Left hindlimb (tissue), 1 donor: ENCODE results near the gene VAV2.
"Not testable (repeated sequence)": the region's sequence is repeated elsewhere in the genome, so short reads cannot be mapped to it uniquely, and the experiment has no call there.

Experiments
- DNase-seq: peaks from one replicate; pipeline ENCODE4 v3.0.0-alpha.2; 2018

Gene VAV2

DNA sequence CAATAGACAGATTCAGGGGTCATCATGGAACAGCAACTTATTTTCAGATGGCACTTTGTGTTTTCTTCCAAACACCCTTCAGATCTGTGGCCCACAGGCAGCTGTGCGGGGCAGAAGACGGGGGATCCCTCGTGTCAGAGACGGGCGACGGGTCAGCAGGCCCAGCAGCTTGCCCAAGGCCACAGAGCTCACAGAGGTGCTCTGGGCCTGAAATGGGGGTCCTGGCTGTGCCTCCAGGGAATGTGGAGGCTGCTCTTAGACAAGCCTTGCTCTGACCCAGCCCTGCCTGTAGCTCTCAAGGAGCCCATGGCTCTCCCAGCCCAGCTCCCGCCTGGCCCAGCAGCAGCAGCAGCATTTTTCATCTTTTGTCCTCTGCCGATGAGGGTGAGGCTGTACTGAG lies 213.0 kb downstream of the VAV2 start:
- peak; percentile 20 for DNase-seq

DNA sequence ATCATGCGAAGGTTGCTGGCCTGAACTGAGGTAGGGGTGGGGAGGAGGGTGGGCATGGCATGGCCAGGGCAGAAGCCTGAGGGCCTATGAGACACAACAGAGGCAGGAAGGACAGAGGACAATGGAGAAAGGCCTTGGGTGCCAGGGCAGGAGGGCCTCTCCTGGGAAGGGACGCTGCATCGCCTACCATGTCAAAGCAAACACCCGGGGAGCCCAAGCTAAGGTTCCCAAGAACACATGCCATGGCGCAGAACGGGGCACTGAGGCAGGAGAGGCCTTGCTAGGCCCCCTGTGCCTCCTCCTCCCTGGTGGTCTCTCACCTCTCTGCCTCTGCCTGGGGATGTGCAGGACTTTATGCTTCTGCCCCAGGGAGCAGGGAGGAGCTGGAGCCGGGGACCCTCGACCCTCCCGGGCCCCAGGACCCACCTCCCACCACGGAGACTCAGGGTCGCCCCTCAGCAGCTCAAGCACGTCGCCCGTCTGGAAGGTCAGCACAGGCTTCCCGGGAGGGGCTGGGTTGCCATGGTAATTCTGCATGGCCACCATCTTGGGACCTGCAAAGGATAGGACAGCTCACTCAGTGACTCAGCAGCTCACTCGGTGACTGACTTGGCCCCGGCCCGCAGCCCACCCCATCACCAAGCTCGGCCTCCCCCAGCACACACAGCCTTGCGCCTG lies 213.6 kb downstream of the VAV2 start:
- DNase-seq = peak; percentile 25

DNA sequence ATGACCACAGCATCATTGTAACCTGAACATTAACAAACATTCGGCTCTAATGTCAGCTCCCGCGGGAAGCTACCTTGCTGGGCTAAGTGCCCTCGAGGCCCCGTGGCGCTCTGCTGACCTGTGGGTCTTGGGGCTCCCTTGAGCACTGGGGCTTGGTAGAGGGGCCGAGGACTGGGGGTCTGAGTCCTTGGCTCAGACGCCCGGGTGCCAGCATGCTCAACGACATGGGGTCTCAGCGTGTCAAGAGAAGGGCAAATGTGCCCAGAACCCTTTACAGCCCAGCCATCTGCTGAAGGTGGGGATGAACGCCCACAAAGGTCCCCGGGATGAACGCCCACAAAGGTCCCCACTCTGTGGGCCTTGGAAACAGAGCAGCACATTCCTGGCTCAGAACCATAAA lies 214.3 kb downstream of the VAV2 start:
- no peak for DNase-seq

DNA sequence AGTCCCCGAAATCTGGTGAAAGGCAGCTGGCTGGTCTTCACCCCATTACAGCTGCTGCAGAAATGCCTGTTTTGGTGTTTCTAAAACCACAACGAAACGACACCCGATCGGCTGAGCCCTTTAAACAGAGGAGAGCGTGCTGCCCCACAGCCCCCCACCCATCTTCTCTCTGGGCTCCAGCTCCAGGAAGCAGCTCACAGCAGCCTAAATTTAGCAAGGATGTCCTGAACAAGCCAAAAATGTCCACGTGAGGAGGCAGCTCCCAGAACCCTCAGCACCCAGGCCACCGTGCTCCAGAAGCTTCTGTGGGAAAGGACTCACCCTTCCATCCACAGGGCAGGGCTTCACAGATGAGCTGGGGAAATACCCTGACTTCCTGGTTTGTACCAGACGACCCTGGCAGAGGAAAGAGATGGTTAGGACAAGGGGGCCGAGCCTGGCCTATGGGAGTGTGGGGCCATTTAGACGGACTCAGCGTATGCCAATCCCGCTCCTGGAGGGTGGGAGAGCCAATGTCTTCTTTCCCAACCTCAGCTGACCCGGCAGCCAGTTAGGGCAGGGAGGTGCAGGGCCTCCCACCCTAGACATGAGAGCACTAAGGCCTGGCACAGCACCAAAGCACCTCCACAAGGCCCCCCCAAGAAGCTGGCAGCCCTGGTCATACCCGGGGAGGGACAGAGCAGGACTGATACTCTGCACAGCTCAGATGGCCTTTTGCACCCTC lies 214.9 kb downstream of the VAV2 start:
- no peak for DNase-seq

GRCh38 chr9:133775951-133776905 lies 215.9 kb downstream of the VAV2 start:
- DNase-seq = peak; percentile 31

DNA sequence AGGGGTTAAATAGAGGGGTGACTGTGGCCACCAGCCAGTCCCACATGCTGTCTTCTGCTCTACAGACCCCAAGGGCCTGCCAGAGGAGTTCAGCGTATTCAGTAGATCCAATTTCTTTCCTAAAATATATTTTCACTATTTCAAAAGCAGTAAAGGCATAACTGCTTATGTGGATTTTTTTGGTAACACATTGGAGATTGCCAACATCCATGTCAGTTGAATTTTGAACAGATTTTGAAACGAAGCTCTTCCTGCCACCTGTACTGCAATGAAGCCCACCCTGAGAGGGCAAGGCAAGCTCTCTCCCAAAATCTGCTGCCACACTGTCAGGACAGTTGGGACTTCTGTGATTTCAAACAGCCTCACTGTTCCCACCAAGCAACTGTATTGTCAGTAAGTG lies 216.8 kb downstream of the VAV2 start:
- DNase-seq = no peak

- DNase-seq = no peak
Measured at GRCh38 chr9:133774799-133775198, 217.3 kb downstream of the VAV2 start.

DNA sequence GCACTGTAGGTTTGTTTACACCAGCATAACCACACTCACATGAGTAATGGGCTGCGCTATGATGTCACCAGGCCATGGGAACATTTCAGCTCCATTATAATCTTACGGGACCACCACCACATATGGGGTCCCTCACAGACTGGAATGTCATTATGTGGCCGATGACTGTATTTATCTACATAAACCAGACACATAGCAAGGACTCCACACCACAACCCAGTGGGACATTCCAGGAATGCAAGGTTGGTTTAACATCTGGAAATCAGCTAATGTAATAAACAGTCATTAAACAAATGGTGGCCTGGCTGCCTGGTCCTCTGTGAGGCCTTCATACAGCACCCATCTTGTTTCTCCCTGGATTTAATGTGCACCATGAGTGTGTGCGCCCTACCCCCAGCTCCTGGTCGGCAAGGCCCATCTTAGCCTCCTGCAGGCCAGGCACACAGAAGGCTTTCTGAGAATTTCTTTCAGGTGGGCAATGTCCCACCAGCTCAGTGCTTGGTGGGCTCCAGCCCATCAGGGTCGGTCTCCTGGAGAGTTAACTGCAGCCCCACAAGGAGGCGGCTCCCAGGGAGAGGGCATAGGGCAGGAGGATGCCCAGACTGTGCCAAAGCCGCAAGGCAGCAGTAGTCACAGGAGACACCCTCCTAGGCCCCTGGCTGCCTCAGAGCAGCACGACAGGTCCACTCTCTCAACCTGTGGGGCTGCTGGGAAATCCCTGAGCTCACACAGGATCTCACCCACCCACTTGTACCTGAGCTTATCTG lies 218.1 kb downstream of the VAV2 start:
- DNase-seq = no peak

DNA sequence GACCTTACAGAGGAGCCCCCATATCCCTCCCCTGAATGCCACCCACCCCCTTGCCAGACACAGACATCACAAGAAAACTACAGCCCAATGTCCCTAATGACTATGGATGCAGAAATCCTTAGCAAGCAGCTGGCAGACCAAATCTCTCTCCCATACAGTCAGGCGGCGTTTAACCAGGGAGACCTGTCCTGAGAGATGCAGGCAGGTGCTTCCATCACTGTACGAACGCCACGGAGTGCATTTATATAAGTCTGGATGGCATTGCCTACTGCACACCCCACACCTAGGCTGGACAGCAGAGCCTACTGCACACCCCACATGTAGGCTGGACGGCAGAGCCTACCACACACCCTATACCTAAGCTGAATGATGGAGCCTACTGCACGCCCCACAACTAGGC lies 219.5 kb downstream of the VAV2 start:
- no peak for DNase-seq

GRCh38 chr9:133771486-133772482 lies 220.3 kb downstream of the VAV2 start:
- no peak for DNase-seq

- DNase-seq = peak; percentile 18
Measured at GRCh38 chr9:133770076-133770777, 221.9 kb downstream of the VAV2 start.

DNA sequence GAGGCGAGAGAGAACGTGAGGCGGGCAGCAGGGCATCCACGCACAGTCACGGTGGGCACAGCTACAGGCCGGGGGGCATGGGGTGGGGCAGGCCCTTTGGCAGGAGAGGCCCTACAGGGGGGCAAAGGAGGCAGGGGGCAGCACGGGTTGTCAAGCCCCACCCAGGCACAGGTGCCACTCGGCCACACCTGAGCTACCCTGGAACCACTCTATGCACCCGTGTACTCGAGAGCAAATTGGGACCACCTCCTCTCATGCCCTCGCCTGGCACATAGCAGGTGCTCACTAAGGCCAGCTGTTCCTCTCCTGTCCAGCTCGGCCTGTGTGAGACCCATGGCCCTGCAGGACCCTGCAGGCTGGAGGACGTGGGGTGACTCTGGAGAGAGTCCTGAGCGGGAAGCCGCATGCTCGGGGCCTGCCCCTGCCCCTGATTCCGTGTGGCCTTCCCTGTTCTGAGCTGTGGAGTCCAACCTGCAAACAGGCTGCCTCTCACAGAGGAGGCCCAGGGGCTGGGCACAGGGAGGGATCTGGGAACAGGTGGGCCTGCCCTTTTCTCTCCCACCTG lies 222.5 kb downstream of the VAV2 start:
- peak; percentile 34 for DNase-seq

- DNase-seq = peak; percentile 21
Measured at GRCh38 chr9:133768859-133769510, 223.1 kb downstream of the VAV2 start.

- DNase-seq = no peak
Measured at GRCh38 chr9:133768371-133768858, 223.7 kb downstream of the VAV2 start.

GRCh38 chr9:133767625-133768024 lies 224.5 kb downstream of the VAV2 start:
- no peak for DNase-seq

DNA sequence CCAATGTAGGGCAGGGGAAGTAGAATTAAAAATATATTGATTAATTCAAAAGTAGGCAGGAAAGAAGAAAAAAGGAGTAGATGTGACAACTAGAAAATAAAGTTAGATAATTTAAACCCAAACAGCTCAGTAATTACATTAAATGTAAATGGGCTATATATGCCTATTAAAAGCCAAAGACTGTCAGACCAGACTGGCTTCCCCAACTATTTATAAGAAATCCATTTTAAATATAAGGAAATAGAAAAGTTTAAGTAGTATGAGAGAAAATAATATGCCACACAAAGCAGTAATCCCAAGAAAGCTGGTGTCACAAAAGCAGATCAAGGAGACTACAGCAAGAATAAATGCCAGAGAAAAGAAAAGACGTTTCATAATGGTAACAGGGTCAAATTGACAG lies 225.1 kb downstream of the VAV2 start:
- DNase-seq = no peak

- DNase-seq = not testable (repeated sequence)
Measured at GRCh38 chr9:133766234-133766633, 225.9 kb downstream of the VAV2 start.

GRCh38 chr9:133763272-133764183 lies 228.6 kb downstream of the VAV2 start:
- no peak for DNase-seq
